Activated T-cell treated with anti-CD3 and anti-CD28 coated beads, Interleukin-2, amount 50 U/mL, for 1 hour (primary cell): ENCODE results near the gene ANKRD55.
"Not testable (repeated sequence)": the region's sequence is repeated elsewhere in the genome, so short reads cannot be mapped to it uniquely, and the experiment has no call there.

Experiments
- DNase-seq: peaks from one replicate; pipeline ENCODE4 v3.0.0-alpha.2; 2020

Gene ANKRD55

GRCh38 chr5:56166671-56167385 is 66.3 kb downstream of the ANKRD55 start:
- no peak for DNase-seq

- no peak for DNase-seq
These were observed 68.8 kb downstream of the ANKRD55 start for GRCh38 chr5:56164376-56164775.

GRCh38 chr5:56161927-56162326 is 71.2 kb downstream of the ANKRD55 start:
- no peak for DNase-seq

- DNase-seq, result no peak
These were observed 71.7 kb downstream of the ANKRD55 start for GRCh38 chr5:56161439-56161823.

- DNase-seq, result no peak
These were observed 72.2 kb downstream of the ANKRD55 start for GRCh38 chr5:56160723-56161438.

GRCh38 chr5:56159521-56159947 is 73.6 kb downstream of the ANKRD55 start:
- no peak for DNase-seq

GRCh38 chr5:56158331-56158960 is 74.7 kb downstream of the ANKRD55 start:
- no peak for DNase-seq

GRCh38 chr5:56157191-56157621 is 75.9 kb downstream of the ANKRD55 start:
- not testable (repeated sequence) for DNase-seq

- not testable (repeated sequence) for DNase-seq
These were observed 76.4 kb downstream of the ANKRD55 start for GRCh38 chr5:56156585-56157190.

GRCh38 chr5:56155992-56156584 is 77.0 kb downstream of the ANKRD55 start:
- no peak for DNase-seq

- DNase-seq, result peak; percentile 34
These were observed 78.2 kb downstream of the ANKRD55 start for GRCh38 chr5:56154732-56155484.

- no peak for DNase-seq
These were observed 80.7 kb downstream of the ANKRD55 start for GRCh38 chr5:56152437-56152836.

- not testable (repeated sequence) for DNase-seq
These were observed 82.4 kb downstream of the ANKRD55 start for GRCh38 chr5:56150756-56151155.

GRCh38 chr5:56148453-56148971 is 84.6 kb downstream of the ANKRD55 start:
- peak; percentile 44 for DNase-seq

- no peak for DNase-seq
These were observed 85.4 kb downstream of the ANKRD55 start for GRCh38 chr5:56147659-56148230.

GRCh38 chr5:56147106-56147505 is 86.0 kb downstream of the ANKRD55 start:
- no peak for DNase-seq

GRCh38 chr5:56146674-56147073 is 86.5 kb downstream of the ANKRD55 start:
- no peak for DNase-seq

- DNase-seq, result no peak
These were observed 87.6 kb downstream of the ANKRD55 start for GRCh38 chr5:56145511-56145910.

GRCh38 chr5:56145106-56145505 is 88.0 kb downstream of the ANKRD55 start:
- no peak for DNase-seq

GRCh38 chr5:56144211-56144610 is 88.9 kb downstream of the ANKRD55 start:
- DNase-seq, result no peak

GRCh38 chr5:56143373-56143714 is 89.8 kb downstream of the ANKRD55 start:
- DNase-seq, result no peak
